SK-N-SH treated with all-trans-retinoic acid at 6 μM for 48 hours (cell line): ENCODE measurements around the gene POGK.

ENCODE experiments used
- ATAC-seq: fragments of 200-7000 bp; cut with Tn5 transposase; 3 replicates; pipeline ENCODE4 v1.9.1; 2020; ENCODE audit warnings: mild to moderate bottlenecking, moderate library complexity
- ARNTL ChIP-seq: fragments of 450-650 bp; formaldehyde crosslinking; IDR thresholded peaks from 2 replicates; pipeline ENCODE4 v1.5.0; 2020; ENCODE audit warnings: low read depth, mild to moderate bottlenecking, moderate library complexity, borderline replicate concordance
- BACH2 ChIP-seq: fragments of 250-450 bp; sonication (Bioruptor Pico); IDR thresholded peaks from 2 replicates; pipeline ENCODE4 v1.9.0; 2021; ENCODE audit warnings: mild to moderate bottlenecking, borderline replicate concordance
- CSDC2 ChIP-seq: fragments of 250-450 bp; sonication (Bioruptor Pico); IDR thresholded peaks from 2 replicates; pipeline ENCODE4 v1.5.0; 2020; ENCODE audit warnings: mild to moderate bottlenecking, moderate library complexity
- OSR1 ChIP-seq: fragments of 250-450 bp; sonication (Bioruptor Pico); IDR thresholded peaks from 2 replicates; pipeline ENCODE4 v1.8.0; 2022; ENCODE audit warnings: moderate library complexity, mild to moderate bottlenecking, inconsistent platforms
- PATZ1 ChIP-seq: fragments of 250-450 bp; sonication (Bioruptor Pico); IDR thresholded peaks from 2 replicates; pipeline ENCODE4 v1.8.0; 2020; ENCODE audit warnings: mild to moderate bottlenecking, moderate library complexity, borderline replicate concordance
- RARB ChIP-seq: fragments of 250-450 bp; sonication (Bioruptor Pico); IDR thresholded peaks from 2 replicates; pipeline ENCODE4 v1.8.0; 2021; ENCODE audit warnings: mild to moderate bottlenecking, moderate library complexity
- SNAI2 ChIP-seq: fragments of 250-450 bp; sonication (Bioruptor Pico); IDR thresholded peaks from 2 replicates; pipeline ENCODE4 v1.5.0; 2020; ENCODE audit warnings: mild to moderate bottlenecking, moderate library complexity
- TCF4 ChIP-seq: fragments of 250-450 bp; sonication (Bioruptor Pico); IDR thresholded peaks from 2 replicates; pipeline ENCODE4 v1.8.0; 2021; ENCODE audit warnings: mild to moderate bottlenecking, moderate library complexity, borderline replicate concordance
- TOX ChIP-seq: fragments of 250-450 bp; sonication (Bioruptor Pico); IDR thresholded peaks from 2 replicates; pipeline ENCODE4 v1.8.0; 2021; ENCODE audit warnings: mild to moderate bottlenecking, moderate library complexity, borderline replicate concordance
- TSHZ2 ChIP-seq: fragments of 250-450 bp; sonication (Bioruptor Pico); IDR thresholded peaks from 2 replicates; pipeline ENCODE4 v1.5.0; 2020; ENCODE audit warnings: mild to moderate bottlenecking, moderate library complexity
- ZC3H10 ChIP-seq: fragments of 250-450 bp; sonication (Bioruptor Pico); IDR thresholded peaks from 2 replicates; pipeline ENCODE4 v1.5.1; 2021; ENCODE audit warnings: mild to moderate bottlenecking, moderate library complexity
- ZFP3 ChIP-seq: fragments of 250-450 bp; sonication (Bioruptor Pico); IDR thresholded peaks from 2 replicates; pipeline ENCODE4 v1.5.0; 2020; ENCODE audit warnings: mild to moderate bottlenecking, moderate library complexity
- ZNF565 ChIP-seq: fragments of 450-650 bp; formaldehyde crosslinking; conservative IDR thresholded peaks from 2 replicates; pipeline ENCODE4 v1.5.0; 2020; ENCODE audit warnings: low read depth, mild to moderate bottlenecking, moderate library complexity
- TF ChIP-seq, protein P1 (sequence below): fragments of 250-450 bp; sonication (Bioruptor Pico); IDR thresholded peaks from 2 replicates; pipeline ENCODE4 v1.5.1; 2020; ENCODE audit warnings: low read depth, mild to moderate bottlenecking, moderate library complexity
- TF ChIP-seq, protein P2 (sequence below): fragments of 250-450 bp; sonication (Bioruptor Pico); IDR thresholded peaks from 2 replicates; pipeline ENCODE4 v1.8.0; 2021; ENCODE audit warnings: low read depth, mild to moderate bottlenecking, moderate library complexity, borderline replicate concordance
- TF ChIP-seq, protein P3 (sequence below): fragments of 250-450 bp; sonication (Bioruptor Pico); IDR thresholded peaks from 2 replicates; pipeline ENCODE4 v1.5.1; 2021; ENCODE audit warnings: mild to moderate bottlenecking, moderate library complexity

Gene POGK

DNA sequence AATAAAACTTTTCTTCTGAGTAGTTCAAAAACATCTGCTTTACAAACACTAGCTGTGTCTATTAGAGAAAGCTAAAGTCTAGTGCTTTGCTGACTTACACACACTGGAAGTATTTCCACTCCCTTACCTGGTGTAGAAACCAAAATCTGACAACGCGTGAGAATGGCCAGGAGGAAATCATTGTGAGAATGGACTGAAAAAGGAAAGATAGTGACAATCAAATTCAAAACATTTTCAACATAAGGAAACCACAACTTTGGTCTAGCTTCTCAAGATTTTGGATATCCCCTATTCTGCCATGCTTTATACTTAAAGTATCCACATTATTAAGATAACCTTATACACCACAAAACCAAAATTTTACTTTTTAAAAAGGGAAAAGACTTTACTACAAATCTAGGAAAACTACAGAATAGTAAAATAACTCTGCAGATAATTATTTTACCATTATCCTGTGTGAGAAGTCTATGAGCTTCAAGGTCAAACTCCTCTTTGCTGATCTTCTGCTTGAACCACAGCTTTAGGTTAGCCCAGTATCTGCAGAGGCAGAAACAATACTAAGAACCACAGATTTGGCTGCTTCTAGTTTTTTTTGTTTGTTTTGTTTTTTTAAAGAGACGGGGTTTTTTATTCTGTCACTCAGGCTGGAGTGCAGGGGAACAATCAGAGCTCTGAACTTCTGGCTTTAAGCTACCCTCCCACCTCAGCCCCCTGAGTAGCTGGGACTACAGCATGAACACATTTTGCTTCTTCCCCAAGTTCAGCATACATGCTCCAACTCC lies 30.2 kb downstream of the POGK start:
- no peak for ATAC-seq
- TF ChIP-seq TCF4 (CRISPR knock-in tag) (no peak), ZC3H10 (CRISPR knock-in tag) (no peak), ZFP3 (CRISPR knock-in tag) (no peak), CSDC2 (CRISPR knock-in tag) (no peak), ZNF565 (CRISPR knock-in tag) (no peak), RARB (CRISPR knock-in tag) (no peak), SNAI2 (CRISPR knock-in tag) (no peak), TSHZ2 (CRISPR knock-in tag) (no peak), TOX (no peak), OSR1 (no peak), BACH2 (no peak)
- TF ChIP-seq, protein P1, sequence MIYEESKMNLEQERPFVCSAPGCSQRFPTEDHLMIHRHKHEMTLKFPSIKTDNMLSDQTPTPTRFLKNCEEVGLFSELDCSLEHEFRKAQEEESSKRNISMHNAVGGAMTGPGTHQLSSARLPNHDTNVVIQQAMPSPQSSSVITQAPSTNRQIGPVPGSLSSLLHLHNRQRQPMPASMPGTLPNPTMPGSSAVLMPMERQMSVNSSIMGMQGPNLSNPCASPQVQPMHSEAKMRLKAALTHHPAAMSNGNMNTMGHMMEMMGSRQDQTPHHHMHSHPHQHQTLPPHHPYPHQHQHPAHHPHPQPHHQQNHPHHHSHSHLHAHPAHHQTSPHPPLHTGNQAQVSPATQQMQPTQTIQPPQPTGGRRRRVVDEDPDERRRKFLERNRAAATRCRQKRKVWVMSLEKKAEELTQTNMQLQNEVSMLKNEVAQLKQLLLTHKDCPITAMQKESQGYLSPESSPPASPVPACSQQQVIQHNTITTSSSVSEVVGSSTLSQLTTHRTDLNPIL (CRISPR knock-in tag): no peak
- TF ChIP-seq, protein P2, sequence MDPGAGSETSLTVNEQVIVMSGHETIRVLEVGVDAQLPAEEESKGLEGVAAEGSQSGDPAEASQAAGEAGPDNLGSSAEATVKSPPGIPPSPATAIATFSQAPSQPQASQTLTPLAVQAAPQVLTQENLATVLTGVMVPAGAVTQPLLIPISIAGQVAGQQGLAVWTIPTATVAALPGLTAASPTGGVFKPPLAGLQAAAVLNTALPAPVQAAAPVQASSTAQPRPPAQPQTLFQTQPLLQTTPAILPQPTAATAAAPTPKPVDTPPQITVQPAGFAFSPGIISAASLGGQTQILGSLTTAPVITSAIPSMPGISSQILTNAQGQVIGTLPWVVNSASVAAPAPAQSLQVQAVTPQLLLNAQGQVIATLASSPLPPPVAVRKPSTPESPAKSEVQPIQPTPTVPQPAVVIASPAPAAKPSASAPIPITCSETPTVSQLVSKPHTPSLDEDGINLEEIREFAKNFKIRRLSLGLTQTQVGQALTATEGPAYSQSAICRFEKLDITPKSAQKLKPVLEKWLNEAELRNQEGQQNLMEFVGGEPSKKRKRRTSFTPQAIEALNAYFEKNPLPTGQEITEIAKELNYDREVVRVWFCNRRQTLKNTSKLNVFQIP: no peak
- TF ChIP-seq, protein P3, sequence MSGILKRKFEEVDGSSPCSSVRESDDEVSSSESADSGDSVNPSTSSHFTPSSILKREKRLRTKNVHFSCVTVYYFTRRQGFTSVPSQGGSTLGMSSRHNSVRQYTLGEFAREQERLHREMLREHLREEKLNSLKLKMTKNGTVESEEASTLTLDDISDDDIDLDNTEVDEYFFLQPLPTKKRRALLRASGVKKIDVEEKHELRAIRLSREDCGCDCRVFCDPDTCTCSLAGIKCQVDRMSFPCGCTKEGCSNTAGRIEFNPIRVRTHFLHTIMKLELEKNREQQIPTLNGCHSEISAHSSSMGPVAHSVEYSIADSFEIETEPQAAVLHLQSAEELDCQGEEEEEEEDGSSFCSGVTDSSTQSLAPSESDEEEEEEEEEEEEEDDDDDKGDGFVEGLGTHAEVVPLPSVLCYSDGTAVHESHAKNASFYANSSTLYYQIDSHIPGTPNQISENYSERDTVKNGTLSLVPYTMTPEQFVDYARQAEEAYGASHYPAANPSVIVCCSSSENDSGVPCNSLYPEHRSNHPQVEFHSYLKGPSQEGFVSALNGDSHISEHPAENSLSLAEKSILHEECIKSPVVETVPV: no peak

- TF ChIP-seq, protein P2: no peak
- TF ChIP-seq SNAI2 (CRISPR knock-in tag): no peak
- no peak for TF ChIP-seq PATZ1 (CRISPR knock-in tag)
- TF ChIP-seq, protein P3: no peak
- TF ChIP-seq ZC3H10 (CRISPR knock-in tag): no peak
- ATAC-seq: no peak
Measured at GRCh38 chr1:166870584-166870983, 31.3 kb downstream of the POGK start.

- no peak for ATAC-seq
- TF ChIP-seq BACH2 (no peak), RARB (CRISPR knock-in tag) (no peak), TOX (no peak), ZNF565 (CRISPR knock-in tag) (no peak), ZC3H10 (CRISPR knock-in tag) (no peak), ZFP3 (CRISPR knock-in tag) (no peak), ARNTL (CRISPR knock-in tag) (no peak)
Measured at GRCh38 chr1:166874464-166874863, 35.2 kb downstream of the POGK start.
